ENCODE data around the gene PRKD2. TPM values are rescaled to one million over a fixed set of nuclear protein-coding genes. Genes with fewer than 3 reads are reported as not detected.

Gene PRKD2
- total RNA-seq, 3 donors from 2014 or later = 52.5 to 70.5 (median 62.9) TPM

GRCh38 chr19:46634656-46635218, 82.2 kb downstream of the PRKD2 start:
- Histone ChIP-seq H3K4me1 (ENCODE audit: low read depth) (peaks cover 10% of the 10 kb centered on the region), H3K36me3 (ENCODE audit: low read depth) (no peaks in the 10 kb centered on the region), H3K4me3 (no peak overlapping the region), H3K9me3 (no peaks in the 10 kb centered on the region)
- no peak for ATAC-seq
- intact Hi-C loops (cut with DNase I, micrococcal nuclease) = no loop called here
- TF ChIP-seq CTCF (IDR thresholded peaks at IDR 0.05) = no peak
- DNase-seq = peak in 1 of 3 donors; percentile 55

GRCh38 chr19:46634045-46634655, 82.8 kb downstream of the PRKD2 start:
- TF ChIP-seq CTCF (IDR thresholded peaks at IDR 0.05) = no peak
- Histone ChIP-seq H3K36me3 (ENCODE audit: low read depth) (no peaks in the 10 kb centered on the region), H3K4me3 (no peak overlapping the region), H3K9me3 (no peaks in the 10 kb centered on the region), H3K4me1 (ENCODE audit: low read depth) (peaks cover 10% of the 10 kb centered on the region)
- intact Hi-C loops (cut with DNase I, micrococcal nuclease) = no loop called here
- DNase-seq (peak; percentile 94 to 98 (median 95)), ATAC-seq (peak; percentile 93)

GRCh38 chr19:46633130-46633529, 83.8 kb downstream of the PRKD2 start:
- intact Hi-C loops (cut with DNase I, micrococcal nuclease) = no loop called here
- no peak for TF ChIP-seq CTCF (IDR thresholded peaks at IDR 0.05)
- DNase-seq (no peak), ATAC-seq (peak; percentile 6)
- Histone ChIP-seq H3K4me3 (no peak overlapping the region), H3K9me3 (no peaks in the 10 kb centered on the region), H3K4me1 (ENCODE audit: low read depth) (peaks cover 10% of the 10 kb centered on the region), H3K36me3 (ENCODE audit: low read depth) (no peaks in the 10 kb centered on the region)

- H3K4me3 ChIP-seq = no peak overlapping the region
- DNase-seq (no peak), ATAC-seq (no peak)
- intact Hi-C loops (cut with DNase I, micrococcal nuclease) = no loop called here
- peaks cover 10% of the 10 kb centered on the region for H3K4me1 ChIP-seq (ENCODE audit: low read depth)
- H3K9me3 ChIP-seq = no peaks in the 10 kb centered on the region
- H3K36me3 ChIP-seq (ENCODE audit: low read depth) = no peaks in the 10 kb centered on the region
- no peak for TF ChIP-seq CTCF (IDR thresholded peaks at IDR 0.05)
Observed at GRCh38 chr19:46631481-46631880, 85.4 kb downstream of the PRKD2 start.

- intact Hi-C loops (cut with DNase I, micrococcal nuclease) = no loop called here
- Histone ChIP-seq H3K9me3 (no peaks in the 10 kb centered on the region), H3K4me1 (ENCODE audit: low read depth) (peaks cover 10% of the 10 kb centered on the region), H3K36me3 (ENCODE audit: low read depth) (no peaks in the 10 kb centered on the region), H3K4me3 (no peak overlapping the region)
- DNase-seq = no peak
- no peak for TF ChIP-seq CTCF (IDR thresholded peaks at IDR 0.05)
- no peak for ATAC-seq
Observed at GRCh38 chr19:46630586-46631205, 86.2 kb downstream of the PRKD2 start.

Data from mucosa of descending colon (tissue), 3 donors.